ENCODE results near the gene LOC101059915.

Gene LOC101059915

GRCh38 chrX:71667328-71668247 lies at the start of gene LOC101059915:
TSS of gene LOC101059915 (plus strand) at chrX:71667546.
- peak within 1 kb of the TSS in 1 of 3 donors; percentile 90 for H3K27ac Mint-ChIP-seq
- H3K27me3 Mint-ChIP-seq, result peaks cover 9% of the 10 kb centered on the region
- peaks cover 0 to 1% (median 0%) of the 10 kb centered on the region in 3 donors for H3K9me3 Mint-ChIP-seq
- peaks cover 0 to 4% (median 2%) of the 10 kb centered on the region in 3 donors for H3K4me1 Mint-ChIP-seq
- H3K4me3 Mint-ChIP-seq, result no peak within 1 kb of the TSS
- H3K36me3 Mint-ChIP-seq, result no peaks in the 10 kb centered on the region

- no peaks in the 10 kb centered on the region for H3K36me3 Mint-ChIP-seq
- H3K27me3 Mint-ChIP-seq, result peaks cover 3% of the 10 kb centered on the region
- peak overlapping the region; percentile 82 to 94 (median 88) for H3K4me3 Mint-ChIP-seq
- no peaks in the 10 kb centered on the region for H3K9me3 Mint-ChIP-seq
- peaks cover 30 to 36% (median 36%) of the 10 kb centered on the region in 3 donors for H3K4me1 Mint-ChIP-seq
- peak overlapping the region; percentile 90 to 96 (median 93) for H3K27ac Mint-ChIP-seq
Measured at GRCh38 chrX:71617742-71618141, 49.6 kb upstream of the LOC101059915 start.

DNA sequence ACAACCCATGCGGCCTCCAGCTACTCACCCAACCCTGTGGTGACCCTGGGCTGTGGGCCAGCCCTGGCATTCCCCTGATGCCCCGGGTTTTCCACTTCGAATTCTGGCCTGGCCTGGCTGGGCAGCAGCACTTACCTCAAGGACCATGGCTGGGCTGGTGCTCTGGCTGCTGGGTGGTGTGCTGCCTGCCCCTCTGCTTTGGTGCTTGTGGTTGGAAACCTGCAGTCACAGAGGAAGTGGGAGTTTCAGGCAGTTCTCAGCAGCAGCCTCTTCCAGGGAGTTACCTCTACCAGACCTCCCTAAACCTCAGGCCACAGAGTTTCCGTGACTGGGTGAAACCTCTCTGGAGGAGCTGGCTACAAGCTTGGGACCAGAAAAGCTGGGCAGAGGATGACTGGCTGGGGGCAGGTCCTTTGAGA lies 49.0 kb upstream of the LOC101059915 start, which contains the start of gene CXCR3:
CXCR3 (minus strand) TSS at position 209 of the 419 bp plus-strand sequence; CDS start at position 147, 62 bp downstream.
- Mint-ChIP-seq H3K4me3 (peak within 1 kb of the TSS; percentile 82 to 94 (median 88)), H3K4me1 (peaks cover 33 to 41% (median 38%) of the 10 kb centered on the region in 3 donors), H3K36me3 (no peaks in the 10 kb centered on the region), H3K9me3 (no peaks in the 10 kb centered on the region), H3K27me3 (peaks cover 4% of the 10 kb centered on the region), H3K27ac (peak within 1 kb of the TSS; percentile 90 to 96 (median 93))

- peaks cover 38 to 46% (median 43%) of the 10 kb centered on the region in 3 donors for H3K4me1 Mint-ChIP-seq
Measured at GRCh38 chrX:71618787-71619186, 48.6 kb upstream of the LOC101059915 start.

GRCh38 chrX:71619193-71619592 lies 48.2 kb upstream of the LOC101059915 start:
- Mint-ChIP-seq H3K27ac (peak overlapping the region; percentile 71 to 96 (median 92)), H3K9me3 (no peaks in the 10 kb centered on the region), H3K27me3 (peaks cover 4% of the 10 kb centered on the region), H3K36me3 (no peaks in the 10 kb centered on the region), H3K4me1 (peaks cover 40 to 47% (median 46%) of the 10 kb centered on the region in 3 donors), H3K4me3 (peak overlapping the region; percentile 67 to 88 (median 84))

More at GRCh38 chrX:71618787-71619186, 48.6 kb upstream of the LOC101059915 start:
- Mint-ChIP-seq H3K9me3 (no peaks in the 10 kb centered on the region), H3K27me3 (peaks cover 4% of the 10 kb centered on the region), H3K4me3 (peak overlapping the region; percentile 82 to 94 (median 86)), H3K36me3 (no peaks in the 10 kb centered on the region), H3K27ac (peak overlapping the region; percentile 71 to 96 (median 92))

GRCh38 chrX:71619986-71620385 lies 47.4 kb upstream of the LOC101059915 start:
- Mint-ChIP-seq H3K4me3 (peak overlapping the region in 3 of 4 donors; percentile 47 to 85 (median 67)), H3K27ac (peak overlapping the region; percentile 59 to 96 (median 71)), H3K27me3 (peaks cover 4% of the 10 kb centered on the region), H3K36me3 (no peaks in the 10 kb centered on the region), H3K4me1 (peaks cover 42 to 48% (median 45%) of the 10 kb centered on the region in 3 donors), H3K9me3 (no peaks in the 10 kb centered on the region)

- H3K9me3 Mint-ChIP-seq, result no peaks in the 10 kb centered on the region
- no peaks in the 10 kb centered on the region for H3K36me3 Mint-ChIP-seq
- H3K27me3 Mint-ChIP-seq, result peaks cover 4% of the 10 kb centered on the region
- peak overlapping the region in 3 of 4 donors; percentile 65 to 90 (median 77) for H3K4me3 Mint-ChIP-seq
- peaks cover 38 to 48% (median 38%) of the 10 kb centered on the region in 3 donors for H3K4me1 Mint-ChIP-seq
- H3K27ac Mint-ChIP-seq, result peak overlapping the region; percentile 96 to 100 (median 98)
Measured at GRCh38 chrX:71621603-71622002, 45.7 kb upstream of the LOC101059915 start.

GRCh38 chrX:71622032-71622575 lies 45.2 kb upstream of the LOC101059915 start:
- Mint-ChIP-seq H3K4me3 (peak overlapping the region; percentile 49 to 90 (median 70)), H3K27me3 (peaks cover 4% of the 10 kb centered on the region)

DNA sequence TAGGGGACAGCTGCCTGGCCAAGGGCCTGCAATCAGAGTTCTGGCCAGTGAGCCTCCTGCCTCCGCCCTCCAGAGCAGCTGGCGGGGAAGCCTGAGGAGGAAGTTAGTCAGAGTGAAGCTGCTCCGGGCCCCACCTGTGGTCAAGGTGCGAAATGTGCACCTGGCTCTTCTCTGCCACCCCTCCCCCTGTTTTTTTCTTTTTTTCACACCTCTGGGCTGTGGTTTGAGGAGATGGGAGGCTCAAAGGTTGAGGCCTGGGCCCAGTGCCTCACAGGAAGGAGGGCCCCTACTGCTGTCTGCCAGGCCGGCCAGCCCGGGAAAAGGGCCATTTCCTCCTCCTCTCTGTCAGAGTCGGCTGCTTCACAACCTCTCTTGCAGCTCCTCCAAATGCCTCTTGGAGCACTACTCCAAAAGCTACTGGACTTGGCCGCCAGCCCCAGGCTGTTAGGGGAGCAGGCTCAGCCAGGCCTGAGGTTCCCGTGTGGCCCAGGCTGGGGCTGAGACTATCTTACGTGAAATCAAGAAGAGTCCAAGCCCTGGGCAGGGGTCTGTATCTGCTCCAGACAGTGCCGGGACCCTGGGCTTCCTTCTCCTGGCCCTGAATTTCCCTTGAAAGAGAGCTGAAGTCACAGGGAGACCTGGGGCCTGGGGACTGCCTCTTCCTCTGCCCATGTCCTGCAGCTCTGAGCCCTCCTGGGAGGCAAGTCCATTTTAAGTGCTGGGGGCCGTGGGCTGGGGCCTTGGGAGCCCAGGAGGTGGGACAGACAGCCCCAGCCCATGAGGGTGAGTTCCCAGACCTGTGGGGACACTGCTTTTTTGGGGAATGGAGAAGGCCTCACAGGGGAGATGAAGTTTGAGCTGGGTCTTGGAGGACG lies 44.5 kb upstream of the LOC101059915 start:
- Mint-ChIP-seq H3K36me3 (no peaks in the 10 kb centered on the region), H3K27ac (peak overlapping the region; percentile 96 to 100 (median 98)), H3K27me3 (peaks cover 4% of the 10 kb centered on the region), H3K9me3 (no peaks in the 10 kb centered on the region), H3K4me3 (peak overlapping the region; percentile 63 to 90 (median 78)), H3K4me1 (peaks cover 37 to 48% (median 38%) of the 10 kb centered on the region in 3 donors)

More at GRCh38 chrX:71622032-71622575, 45.2 kb upstream of the LOC101059915 start:
- Mint-ChIP-seq H3K36me3 (no peaks in the 10 kb centered on the region), H3K9me3 (no peaks in the 10 kb centered on the region), H3K27ac (peak overlapping the region; percentile 96 to 100 (median 98)), H3K4me1 (peaks cover 37 to 48% (median 38%) of the 10 kb centered on the region in 3 donors)

DNA sequence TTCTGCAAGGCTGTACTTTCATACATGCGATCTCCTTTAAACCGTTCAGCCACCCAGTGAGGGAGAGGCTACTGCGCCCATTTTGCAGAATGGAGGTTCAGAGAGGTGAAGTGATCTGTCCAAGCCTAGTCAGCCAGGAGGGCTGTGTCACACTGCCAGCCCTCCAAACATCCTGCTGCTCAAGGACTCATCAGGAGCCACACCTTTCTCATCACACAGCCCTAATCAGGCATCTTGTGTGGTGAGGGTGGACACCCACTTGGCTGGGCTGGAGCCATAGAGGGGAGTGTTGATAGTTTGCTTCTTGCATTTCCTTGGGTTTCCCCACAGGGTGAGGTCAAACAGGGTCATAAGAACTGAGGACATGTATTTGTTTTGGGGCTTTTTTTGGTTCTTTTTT lies 43.6 kb upstream of the LOC101059915 start:
- Mint-ChIP-seq H3K4me1 (peaks cover 31 to 43% (median 33%) of the 10 kb centered on the region in 3 donors), H3K27ac (peak overlapping the region; percentile 96 to 100 (median 98)), H3K36me3 (no peaks in the 10 kb centered on the region), H3K27me3 (peaks cover 2% of the 10 kb centered on the region), H3K4me3 (peak overlapping the region; percentile 16 to 90 (median 67)), H3K9me3 (no peaks in the 10 kb centered on the region)

GRCh38 chrX:71625471-71625870 lies 41.9 kb upstream of the LOC101059915 start:
- no peak overlapping the region for H3K4me3 Mint-ChIP-seq
- H3K27ac Mint-ChIP-seq, result peak overlapping the region in 1 of 3 donors; percentile 84
- no peaks in the 10 kb centered on the region for H3K9me3 Mint-ChIP-seq
- H3K27me3 Mint-ChIP-seq, result peaks cover 1% of the 10 kb centered on the region
- H3K36me3 Mint-ChIP-seq, result no peaks in the 10 kb centered on the region
- peaks cover 36 to 48% (median 38%) of the 10 kb centered on the region in 3 donors for H3K4me1 Mint-ChIP-seq

- Mint-ChIP-seq H3K9me3 (no peaks in the 10 kb centered on the region), H3K36me3 (no peaks in the 10 kb centered on the region), H3K4me1 (peaks cover 35 to 45% (median 36%) of the 10 kb centered on the region in 3 donors), H3K27me3 (peaks cover 1% of the 10 kb centered on the region), H3K4me3 (no peak overlapping the region), H3K27ac (no peak overlapping the region)
Measured at GRCh38 chrX:71626576-71626975, 40.8 kb upstream of the LOC101059915 start.

GRCh38 chrX:71627588-71628404 lies 39.5 kb upstream of the LOC101059915 start:
- Mint-ChIP-seq H3K4me3 (no peak overlapping the region), H3K27ac (no peak overlapping the region), H3K4me1 (peaks cover 26 to 37% (median 37%) of the 10 kb centered on the region in 3 donors), H3K27me3 (peaks cover under 1% of the 10 kb centered on the region), H3K9me3 (no peaks in the 10 kb centered on the region), H3K36me3 (no peaks in the 10 kb centered on the region)
